COR-L47 (cell line): ENCODE measurements around the gene DIS3L2.

Source experiments
- DNase-seq: peaks from one replicate; lab custom pipeline; 2025; lab: John Stamatoyannopoulos, UW

The DIS3L2 gene

DNA sequence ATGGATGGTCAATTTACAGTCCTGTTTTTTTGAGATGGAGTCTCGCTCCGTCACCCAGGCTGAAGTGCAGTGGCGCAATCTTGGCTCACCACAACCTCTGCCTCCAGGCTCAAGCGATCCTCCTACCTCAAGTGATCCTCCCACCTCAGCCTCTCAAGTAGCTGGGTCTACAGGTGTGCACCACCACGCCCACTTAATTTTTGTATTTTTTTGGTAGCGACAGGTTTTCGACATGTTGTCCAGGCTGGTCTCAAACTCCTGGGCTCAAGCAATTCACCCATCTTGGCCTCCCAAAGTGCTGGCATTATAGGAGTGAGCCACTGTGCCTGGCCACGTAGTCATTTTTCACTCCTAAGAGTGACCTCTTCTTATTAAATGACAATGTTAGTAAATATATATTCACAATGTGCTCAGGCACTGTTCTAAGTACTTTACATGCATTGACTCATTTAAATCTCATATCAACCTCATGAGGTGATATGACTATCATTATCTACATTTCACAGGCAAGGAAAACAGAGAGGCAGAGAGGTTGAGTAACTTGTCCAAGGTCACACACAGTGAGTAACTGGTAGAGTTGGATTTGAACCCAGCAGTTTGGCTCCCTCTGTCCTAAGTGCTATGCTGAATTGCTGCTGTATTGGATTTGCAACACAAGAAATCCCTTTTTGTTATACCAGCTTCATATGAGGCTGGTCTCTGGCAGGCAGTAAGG lies 5.6 kb upstream of the DIS3L2 start:
- DNase-seq: no peak

GRCh38 chr2:231957913-231958763 lies 3.4 kb upstream of the DIS3L2 start:
- no peak for DNase-seq

GRCh38 chr2:231960810-231961348 lies 634 bp upstream of the DIS3L2 start:
- DNase-seq: no peak

DNA sequence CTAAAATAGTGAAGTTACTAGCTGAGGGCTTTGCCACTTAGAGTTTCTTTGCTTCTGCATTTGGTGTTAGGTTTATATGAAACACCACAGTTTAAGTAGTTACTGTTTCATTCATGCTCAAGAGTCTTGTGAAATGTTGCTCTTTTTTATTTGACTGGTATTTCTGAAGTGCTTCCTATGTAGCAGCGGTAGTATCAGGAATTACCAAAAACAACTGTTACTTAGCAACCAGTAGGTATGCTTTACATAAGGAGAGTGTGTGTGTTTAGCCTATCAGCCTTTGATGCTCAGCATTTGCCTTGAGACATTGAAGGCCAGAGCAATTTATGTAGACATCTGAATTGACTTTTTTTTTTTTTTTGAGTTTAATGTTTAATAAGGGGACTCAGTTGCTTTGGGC lies 3.6 kb downstream of the DIS3L2 start:
- DNase-seq: no peak

GRCh38 chr2:231966886-231967285 lies 5.4 kb downstream of the DIS3L2 start:
- no peak for DNase-seq

GRCh38 chr2:231968820-231969219 lies 7.3 kb downstream of the DIS3L2 start:
- no peak for DNase-seq

DNA sequence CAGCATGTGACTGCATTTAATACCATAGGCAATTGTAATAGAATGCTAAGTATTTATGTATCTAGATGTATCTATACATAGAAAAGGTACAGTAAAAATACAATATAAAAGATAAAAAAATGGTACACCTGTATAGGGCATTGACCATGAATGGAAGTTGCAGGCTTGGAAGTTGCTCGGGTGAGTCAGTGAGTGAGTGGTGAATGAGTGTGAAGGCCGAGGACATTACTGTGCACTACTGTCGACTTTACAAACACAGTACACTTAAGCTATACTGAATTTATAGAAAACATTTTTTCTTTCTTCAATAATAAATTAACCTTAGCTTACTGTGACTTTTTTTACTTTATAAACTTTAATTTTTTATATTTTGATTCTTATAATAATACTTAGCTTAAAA lies 8.9 kb downstream of the DIS3L2 start:
- no peak for DNase-seq

DNA sequence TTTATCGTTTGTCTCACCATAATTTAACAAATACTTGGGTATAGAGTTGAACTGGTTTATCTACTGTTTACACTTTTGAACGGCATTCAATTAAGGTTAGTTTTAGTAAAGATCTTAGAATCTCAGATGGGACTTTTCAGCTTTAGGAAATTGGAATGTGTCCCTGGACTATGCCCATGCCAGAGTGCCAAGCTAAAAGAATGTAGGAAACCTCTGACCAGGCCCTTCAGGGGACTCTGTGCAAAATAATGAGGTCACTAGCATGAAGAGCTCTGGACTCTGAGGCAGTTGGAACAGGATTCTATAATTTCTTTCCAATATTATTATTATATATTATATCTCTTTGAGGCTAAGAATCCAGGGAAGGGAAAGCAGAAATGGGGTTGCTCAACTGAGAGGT lies 13.5 kb downstream of the DIS3L2 start:
- DNase-seq: no peak

GRCh38 chr2:231977430-231977829 lies 15.9 kb downstream of the DIS3L2 start:
- DNase-seq: no peak

DNA sequence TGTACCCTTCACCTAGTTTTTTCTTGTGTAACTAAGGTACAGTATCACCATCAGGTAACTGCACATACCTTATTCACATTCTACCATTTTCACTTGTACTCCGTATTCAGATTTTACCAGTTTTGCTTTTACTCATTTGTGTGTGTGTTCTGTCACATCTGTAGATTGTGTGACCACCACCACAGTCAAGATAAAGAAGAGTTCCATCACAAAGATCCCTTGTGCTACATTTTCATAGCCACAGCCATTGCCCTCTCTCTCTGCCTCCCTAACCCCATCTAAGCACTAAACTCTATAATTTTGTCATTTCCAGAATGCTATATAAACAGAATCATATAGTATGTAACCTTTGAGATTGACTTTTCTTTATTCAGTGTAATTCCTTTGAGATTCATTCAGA lies 23.5 kb downstream of the DIS3L2 start:
- no peak for DNase-seq

DNA sequence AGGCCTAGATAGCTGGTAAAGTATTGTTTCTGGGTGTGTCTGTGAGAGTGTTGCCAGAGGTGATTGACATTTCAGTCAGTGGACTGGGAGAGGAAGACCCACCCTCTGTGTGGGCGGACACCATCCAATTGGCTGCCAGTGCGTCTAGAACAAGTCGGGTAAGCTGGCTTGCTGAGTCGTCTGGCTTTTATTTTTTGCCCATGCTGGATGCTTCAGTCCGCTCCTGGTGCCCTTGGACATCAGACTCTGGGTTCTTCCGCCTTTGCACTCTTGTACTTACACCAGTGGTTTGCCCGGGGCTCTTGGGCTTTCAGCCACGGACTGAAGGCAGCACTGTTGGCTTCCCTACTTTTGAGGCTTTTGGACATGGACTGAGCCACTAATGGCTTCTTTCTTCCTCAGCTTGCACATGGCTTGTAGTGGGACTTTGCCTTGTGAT lies 24.3 kb downstream of the DIS3L2 start:
- no peak for DNase-seq

- no peak for DNase-seq
These were observed 25.7 kb downstream of the DIS3L2 start for GRCh38 chr2:231987124-231987727.

- no peak for DNase-seq
These were observed 26.8 kb downstream of the DIS3L2 start for GRCh38 chr2:231988179-231988866.

GRCh38 chr2:231991664-231992063 lies 30.2 kb downstream of the DIS3L2 start:
- DNase-seq: no peak

DNA sequence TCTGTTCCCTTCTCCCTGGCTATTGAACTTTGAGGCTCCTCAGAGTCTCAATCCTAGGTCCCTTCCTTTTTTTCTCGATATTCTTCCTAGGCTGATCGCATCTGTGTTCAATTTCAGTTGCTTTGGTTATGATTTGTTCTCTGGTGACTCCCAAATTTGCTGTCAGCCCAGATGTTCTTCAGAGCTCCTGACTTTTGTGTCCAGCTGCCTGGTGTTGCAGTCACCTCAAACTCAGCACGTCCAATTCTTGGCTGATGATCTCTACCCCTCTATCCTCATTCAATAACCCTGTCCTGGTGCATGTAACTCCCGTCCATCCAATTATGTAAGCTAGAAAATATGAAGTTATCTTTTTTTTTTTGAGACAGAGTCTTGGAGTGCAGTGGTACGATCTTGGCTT lies 31.4 kb downstream of the DIS3L2 start:
- DNase-seq: no peak

GRCh38 chr2:231996797-231997540 lies 35.5 kb downstream of the DIS3L2 start:
- no peak for DNase-seq

GRCh38 chr2:231998046-231998445 lies 36.5 kb downstream of the DIS3L2 start:
- no peak for DNase-seq

GRCh38 chr2:232000439-232000838 lies 38.9 kb downstream of the DIS3L2 start:
- DNase-seq: no peak

GRCh38 chr2:232001073-232001472 lies 39.6 kb downstream of the DIS3L2 start:
- no peak for DNase-seq

DNA sequence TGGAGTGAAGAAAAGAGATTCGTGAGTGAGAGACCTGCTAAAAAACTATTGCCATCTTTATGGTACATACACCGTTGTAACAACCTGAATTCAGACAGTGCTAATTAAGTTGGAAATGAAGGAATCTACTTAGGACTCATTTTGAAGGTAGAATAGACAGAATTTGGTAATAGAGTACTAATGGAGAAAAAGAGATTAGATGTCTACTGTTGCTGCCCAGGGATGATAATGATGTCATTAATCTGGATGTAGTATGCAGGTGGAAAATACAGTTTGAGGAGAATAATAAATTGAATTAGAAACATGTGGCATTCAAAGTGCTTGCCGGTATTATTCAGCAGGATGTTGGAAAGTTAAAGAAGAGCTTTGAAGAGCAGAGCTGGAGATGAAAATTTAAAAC lies 44.7 kb downstream of the DIS3L2 start:
- no peak for DNase-seq

- no peak for DNase-seq
These were observed 47.6 kb downstream of the DIS3L2 start for GRCh38 chr2:232008907-232009638.
